GM12878 (cell line): ENCODE data around the gene SORCS2. TPM values are rescaled to one million over a fixed set of nuclear protein-coding genes. Genes with fewer than 3 reads are reported as not detected.

Source experiments
- ATAC-seq: fragments of 200-7000 bp; cut with Tn5 transposase; 3 replicates; pipeline ENCODE4 v1.9.1; 2020; ENCODE audit warnings: mild to moderate bottlenecking, moderate library complexity
- BruUV-seq: library from RNA; stranded (reverse); fragments of 400-500 nt; replicated peaks from 2 replicates; lab custom pipeline; 2021; lab: Mats Ljungman, UMichigan
- CTCF ChIA-PET: fragments of 300-600 bp; sonication (Branson Sonifier 250); formaldehyde crosslinking; extraction: SDS; loops from one replicate; lab custom pipeline; 2021; ENCODE audit warnings: inconsistent platforms; lab: Yijun Ruan, JAX
- POLR2A ChIA-PET: fragments of 350-600 bp; formaldehyde crosslinking; extraction: SDS; loops from one replicate; lab custom pipeline; 2021; ENCODE audit warnings: inconsistent platforms; lab: Charles Lee
- RAD21 ChIA-PET: fragments of 300-600 bp; sonication (Branson Sonifier 250); formaldehyde crosslinking; loops from one replicate; lab custom pipeline; 2023; ENCODE audit warnings: antibody characterized with exemption; ENCODE audit not compliant: unreplicated experiment; lab: Charles Lee
- SMC1A ChIA-PET: fragments of 300-600 bp; sonication (Branson Sonifier 250); formaldehyde crosslinking; loops from one replicate; lab custom pipeline; 2023; ENCODE audit not compliant: unreplicated experiment, uncharacterized antibody; lab: Charles Lee
- DNase-seq: peaks from one replicate; pipeline ENCODE4 v3.0.0-alpha.2; 2011; ENCODE audit warnings: low read depth, low spot score
- FAIRE-seq: peaks from 3 replicates; lab custom pipeline; 2011; peaks lifted over from hg19 to GRCh38; lab: Jason Lieb, UNC
- H2AFZ ChIP-seq: 2 replicates; pipeline ENCODE4 v1.6.0; 2011; ENCODE audit warnings: low read depth, low read length, control low read depth; ENCODE audit not compliant: control insufficient read depth
- H3K27ac ChIP-seq: 2 replicates; pipeline ENCODE4 v1.5.1; 2011; ENCODE audit warnings: control low read depth; ENCODE audit not compliant: control insufficient read depth, insufficient read depth
- H3K27me3 ChIP-seq, 2 experiments: replicated peaks in 1 of 2; 2 replicates each; pipeline versions ENCODE4 v1.6.0 to v1.6.1; 2011; ENCODE audit warnings: low read length in 1 of 2; ENCODE audit not compliant: control insufficient read depth in 2 of 2, insufficient read depth in 2 of 2
- H3K36me3 ChIP-seq, 2 experiments: 2 replicates each; pipeline ENCODE4 v1.5.1; 2011; ENCODE audit warnings: low read length in 1 of 2; ENCODE audit not compliant: control insufficient read depth in 2 of 2, insufficient read depth in 2 of 2
- H3K4me1 ChIP-seq: 2 replicates; pipeline ENCODE4 v1.6.1; 2011; ENCODE audit warnings: mild to moderate bottlenecking, low read length, moderate library complexity, mixed read lengths; ENCODE audit not compliant: control insufficient read depth, insufficient read depth
- H3K4me2 ChIP-seq: 2 replicates; pipeline ENCODE4 v1.6.0; 2011; ENCODE audit warnings: control low read depth; ENCODE audit not compliant: control insufficient read depth, insufficient read depth
- H3K4me3 ChIP-seq: fragments of 200-600 bp; sonication (generic); 2 replicates; pipeline ENCODE4 v1.5.1; 2016
- H3K79me2 ChIP-seq: 2 replicates; pipeline ENCODE4 v1.6.0; 2011; ENCODE audit warnings: low read length; ENCODE audit not compliant: control insufficient read depth, insufficient read depth
- H3K9ac ChIP-seq: 2 replicates; pipeline ENCODE4 v1.8.0; 2011; ENCODE audit warnings: low read length, control low read depth, mixed read lengths; ENCODE audit not compliant: control insufficient read depth, insufficient read depth
- H3K9me3 ChIP-seq: replicated peaks from 3 replicates; pipeline ENCODE4 v1.5.1; 2011; ENCODE audit warnings: mild to moderate bottlenecking, low read length; ENCODE audit not compliant: control insufficient read depth, insufficient read depth
- H4K20me1 ChIP-seq: 2 replicates; pipeline ENCODE4 v1.6.0; 2011; ENCODE audit not compliant: control insufficient read depth, insufficient read depth
- CBX3 ChIP-seq: fragments of 200-600 bp; sonication (generic); IDR thresholded peaks from 2 replicates; pipeline ENCODE4 v1.6.1; 2016; ENCODE audit warnings: low read depth, borderline replicate concordance
- CHD1 ChIP-seq: IDR thresholded peaks from 2 replicates; pipeline ENCODE4 v1.6.1; 2012; ENCODE audit warnings: low read depth, low read length, improper control_type of control experiment
- CHD4 ChIP-seq: fragments of 200-600 bp; sonication (generic); IDR thresholded peaks from 2 replicates; pipeline ENCODE4 v1.6.1; 2016; ENCODE audit warnings: mild to moderate bottlenecking
- CREM ChIP-seq: IDR thresholded peaks from 2 replicates; pipeline ENCODE4 v1.6.1; 2014; ENCODE audit warnings: antibody characterized with exemption, low read depth
- EP300 ChIP-seq, 2 experiments: fragments of 150-350 bp in 1 of 2; IDR thresholded peaks; 2 replicates each; pipeline ENCODE4 v1.6.1; 2011 to 2012; ENCODE audit warnings: low read depth in 2 of 2, low read length in 2 of 2, borderline replicate concordance in 1 of 2, improper control_type of control experiment in 1 of 2, inconsistent platforms in 1 of 2; ENCODE audit not compliant: control insufficient read depth in 1 of 2
- ETV6 ChIP-seq, 2 experiments: fragments of 450-650 bp in 1 of 2; IDR thresholded peaks in 1 of 2; conservative IDR thresholded peaks in 1 of 2; 2 replicates each; pipeline ENCODE4 v1.6.1; 2014; ENCODE audit warnings: antibody characterized with exemption in 1 of 2, borderline replicate concordance in 1 of 2, low read depth in 1 of 2, mild to moderate bottlenecking in 1 of 2, moderate library complexity in 1 of 2
- GATAD2B ChIP-seq: fragments of 450-650 bp; conservative IDR thresholded peaks from 2 replicates; pipeline ENCODE4 v1.6.1; 2017; ENCODE audit warnings: low read depth, mild to moderate bottlenecking, moderate library complexity
- IRF4 ChIP-seq: IDR thresholded peaks from 2 replicates; pipeline ENCODE4 v1.6.1; 2011; ENCODE audit warnings: low read depth, low read length
- JUND ChIP-seq: IDR thresholded peaks from 2 replicates; pipeline ENCODE4 v1.6.1; 2012; ENCODE audit warnings: low read depth, mild to moderate bottlenecking, low read length, improper control_type of control experiment, moderate library complexity
- LARP7 ChIP-seq: fragments of 450-650 bp; IDR thresholded peaks from 2 replicates; pipeline ENCODE4 v1.6.1; 2017; ENCODE audit warnings: mild to moderate bottlenecking
- RFX5 ChIP-seq: IDR thresholded peaks from 2 replicates; pipeline ENCODE4 v1.6.1; 2011; ENCODE audit warnings: low read depth, low read length, improper control_type of control experiment
- SRF ChIP-seq, 2 experiments: IDR thresholded peaks; 2 replicates each; pipeline ENCODE4 v1.6.1; 2011; ENCODE audit warnings: low read depth in 2 of 2, low read length in 2 of 2, mild to moderate bottlenecking in 1 of 2, moderate library complexity in 1 of 2
- TAF1 ChIP-seq: IDR thresholded peaks from 2 replicates; pipeline ENCODE4 v1.6.1; 2011; ENCODE audit warnings: mild to moderate bottlenecking, low read depth, low read length, borderline replicate concordance
- TBL1XR1 ChIP-seq: IDR thresholded peaks from 2 replicates; pipeline ENCODE4 v1.6.1; 2012; ENCODE audit warnings: low read depth, low read length, improper control_type of control experiment
- YY1 ChIP-seq: IDR thresholded peaks from 2 replicates; pipeline ENCODE4 v1.6.1; 2011; ENCODE audit warnings: low read depth, mild to moderate bottlenecking, low read length
- WGBS: methylation state at CpG from one replicate; pipeline ENCODE4 v1.1.6; 2016; ENCODE audit warnings: low lambda C conversion rate; ENCODE audit not compliant: insufficient replicate concordance, insufficient coverage; ENCODE audit errors: missing lambda C conversion rate; 5-methylcytosine and 5-hydroxymethylcytosine counted together
- in situ Hi-C: fragments of 300-500 bp; cut with MboI; formaldehyde crosslinking; loops from 9 replicates; pipeline ENCODE4 v1.14.3; 2018; ENCODE audit warnings: mixed read lengths
- intact Hi-C: fragments of 100-400 bp; cut with micrococcal nuclease; formaldehyde crosslinking; loops from one replicate; pipeline ENCODE4 v1.14.2; 2022; ENCODE audit not compliant: unreplicated experiment
- polyA plus RNA-seq, 11 experiments: library from polyadenylated mRNA; depleted of rRNA in 4 of 11; unstranded in 6 of 11; stranded (reverse) in 5 of 11; fragments of >200 nt; fragmentation: Nextera tagmentation in 4 of 11; fragmentation: Illumina TruSeq in 1 of 11; extraction: Ambion mirVana in 4 of 11; extraction: Trizol in 1 of 11; gene quantifications; 1 replicate in 1 of 11; 2 replicates in 10 of 11; pipeline versions ENCODE4 v1.2.1 to v1.2.3, GENCODE V29; 2011 to 2016; ENCODE audit warnings: inconsistent platforms in 2 of 11, missing spikeins in 2 of 11, low read depth in 1 of 11
- total RNA-seq, 4 experiments: library from RNA; depleted of rRNA in 3 of 4; stranded (reverse); fragments of >200 nt in 3 of 4; fragmentation: Illumina TruSeq in 1 of 4; extraction: Trizol in 1 of 4; gene quantifications; 2 replicates each; pipeline versions ENCODE4 v1.2.1 to v1.2.3, GENCODE V29; 2013 to 2021
- TF ChIP-seq, protein P1 (sequence below): IDR thresholded peaks from 2 replicates; pipeline ENCODE4 v1.6.1; 2012; ENCODE audit warnings: low read depth, low read length, improper control_type of control experiment

Gene SORCS2
- total and polyA plus RNA-seq, 10 of the 15 experiments (the other 5 are each of a cell fraction or from before 2014, with no cell fraction given): 0.01 to 0.15 (median 0.05) TPM; not detected in 5

DNA sequence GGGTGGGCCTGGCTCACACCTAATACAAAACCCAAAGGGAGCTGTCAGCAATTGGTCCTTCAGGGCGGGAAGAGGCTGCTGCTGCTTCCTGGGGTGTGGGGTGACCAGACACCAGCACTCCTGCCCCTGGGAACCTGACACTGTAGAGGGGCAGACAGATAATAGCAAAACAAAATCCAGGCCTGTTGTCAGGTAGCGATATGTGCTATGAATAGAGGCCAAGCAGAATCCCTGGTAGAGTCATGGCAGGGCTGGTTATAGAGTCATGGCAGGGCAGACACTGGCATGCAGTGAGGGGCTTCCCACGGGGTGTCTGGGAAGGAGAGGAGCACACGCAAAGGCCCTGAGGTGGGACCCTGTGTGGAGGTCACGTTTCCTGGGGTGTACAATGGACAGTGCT, 321.9 kb downstream of the SORCS2 start:
- no peak overlapping the region for H3K4me3 ChIP-seq
- no peak overlapping the region for H3K9ac ChIP-seq
- H3K4me1 ChIP-seq: no peaks in the 10 kb centered on the region
- in situ Hi-C loops: no loop called here
- ChIA-PET POLR2A (no interaction called here), CTCF (no interaction called here), SMC1A (no interaction called here)
- H3K27me3 ChIP-seq: peaks cover 0 to 2% of the 10 kb centered on the region in 2 experiments; a peak in 1 of 4 replicates
- intact Hi-C loops: no loop called here
- H3K4me2 ChIP-seq: no peak overlapping the region
- no peaks in the 10 kb centered on the region for H3K79me2 ChIP-seq
- 0% methylated on average over 5 of the region's 5 CpGs for WGBS
- H3K36me3 ChIP-seq: no peaks in the 10 kb centered on the region
- ATAC-seq: no peak
- no peaks in the 10 kb centered on the region for H4K20me1 ChIP-seq
- no peak for FAIRE-seq
- no peaks in the 10 kb centered on the region for H3K9me3 ChIP-seq
- H3K27ac ChIP-seq: no peak overlapping the region
- TF ChIP-seq YY1 (no peak), CHD4 (no peak), JUND (no peak), ETV6 (conservative IDR thresholded peaks at IDR 0.05 in 1 of 2, IDR thresholded peaks at IDR 0.05 in 1 of 2; ENCODE audit: borderline replicate concordance in 1 of 2, low read depth in 1 of 2) (no peak), CREM (no peak), CHD1 (no peak), SRF (IDR thresholded peaks at IDR 0.05; ENCODE audit: low read depth in 2 of 2, low read length in 2 of 2) (no peak), CBX3 (no peak), TBL1XR1 (no peak), RFX5 (no peak), GATAD2B (no peak), EP300 (IDR thresholded peaks at IDR 0.05; ENCODE audit: borderline replicate concordance in 1 of 2, control insufficient read depth in 1 of 2, low read depth in 2 of 2, low read length in 2 of 2) (no peak), TAF1 (no peak), IRF4 (no peak), LARP7 (no peak)
- TF ChIP-seq, protein P1, sequence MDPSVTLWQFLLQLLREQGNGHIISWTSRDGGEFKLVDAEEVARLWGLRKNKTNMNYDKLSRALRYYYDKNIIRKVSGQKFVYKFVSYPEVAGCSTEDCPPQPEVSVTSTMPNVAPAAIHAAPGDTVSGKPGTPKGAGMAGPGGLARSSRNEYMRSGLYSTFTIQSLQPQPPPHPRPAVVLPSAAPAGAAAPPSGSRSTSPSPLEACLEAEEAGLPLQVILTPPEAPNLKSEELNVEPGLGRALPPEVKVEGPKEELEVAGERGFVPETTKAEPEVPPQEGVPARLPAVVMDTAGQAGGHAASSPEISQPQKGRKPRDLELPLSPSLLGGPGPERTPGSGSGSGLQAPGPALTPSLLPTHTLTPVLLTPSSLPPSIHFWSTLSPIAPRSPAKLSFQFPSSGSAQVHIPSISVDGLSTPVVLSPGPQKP: no peak
- TF ChIP-seq, all 136 proteins: peak for 0
- no peak for DNase-seq
- no peak overlapping the region for H2AFZ ChIP-seq
- RAD21 ChIA-PET: no interaction called here
- BruUV-seq: no TSS peak
